GM18951 (cell line): ENCODE measurements around the gene ADARB1.

Source experiments
- POLR2A ChIP-seq: IDR thresholded peaks from 4 replicates; pipeline ENCODE4 v1.6.1; 2011; ENCODE audit warnings: mild to moderate bottlenecking; ENCODE audit not compliant: insufficient read length, insufficient read depth; ENCODE audit errors: extremely low read depth
- in situ Hi-C: fragments of 300-500 bp; cut with MboI; formaldehyde crosslinking; loops from one replicate; pipeline ENCODE4 v1.12.0; 2022; ENCODE audit warnings: low sequenced_read_pairs, mixed read lengths, inconsistent platforms; ENCODE audit not compliant: unreplicated experiment

Gene ADARB1

DNA sequence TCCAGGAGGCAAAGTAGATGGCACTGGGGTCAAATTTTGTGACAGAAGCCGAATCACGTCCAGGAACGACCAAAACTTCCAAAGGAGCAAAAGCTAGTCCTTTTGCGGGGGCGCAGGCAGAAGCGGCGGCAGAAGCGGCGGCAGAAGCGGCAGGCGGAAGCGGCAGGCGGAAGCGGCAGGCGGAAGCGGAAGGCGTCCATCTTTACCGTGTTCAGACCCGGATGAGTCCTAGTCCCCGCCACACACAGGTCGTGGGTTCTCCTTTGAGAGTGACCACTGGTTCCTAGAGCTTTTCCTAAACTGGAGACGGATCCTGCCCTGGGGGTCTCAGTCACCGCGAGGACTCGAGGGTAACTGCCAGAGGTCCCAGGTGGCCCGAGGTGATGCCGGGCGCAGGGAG lies 159.7 kb downstream of the ADARB1 start:
- no peak for TF ChIP-seq POLR2A
- in situ Hi-C loops, result no loop called here

DNA sequence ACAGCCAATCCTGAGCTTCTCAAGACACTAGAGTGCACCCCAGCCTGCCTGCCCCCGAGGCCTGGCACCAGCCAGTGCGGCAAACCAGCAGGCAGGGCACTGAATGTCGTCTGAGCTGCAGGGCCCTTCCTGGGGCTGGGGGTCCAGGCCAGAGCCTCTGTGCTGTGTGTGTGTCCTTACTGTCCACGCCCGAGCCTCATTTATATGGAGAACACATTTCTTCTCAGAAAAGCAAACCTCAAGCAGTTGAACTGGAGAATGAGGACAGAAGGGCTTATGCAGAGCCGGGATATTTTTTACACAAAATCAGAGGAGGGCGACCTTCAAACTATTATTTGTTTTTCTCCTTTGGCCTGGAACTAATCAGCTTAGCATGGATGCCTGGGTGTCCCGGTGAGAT lies 160.6 kb downstream of the ADARB1 start:
- TF ChIP-seq POLR2A, result no peak
- in situ Hi-C loops, result no loop called here

DNA sequence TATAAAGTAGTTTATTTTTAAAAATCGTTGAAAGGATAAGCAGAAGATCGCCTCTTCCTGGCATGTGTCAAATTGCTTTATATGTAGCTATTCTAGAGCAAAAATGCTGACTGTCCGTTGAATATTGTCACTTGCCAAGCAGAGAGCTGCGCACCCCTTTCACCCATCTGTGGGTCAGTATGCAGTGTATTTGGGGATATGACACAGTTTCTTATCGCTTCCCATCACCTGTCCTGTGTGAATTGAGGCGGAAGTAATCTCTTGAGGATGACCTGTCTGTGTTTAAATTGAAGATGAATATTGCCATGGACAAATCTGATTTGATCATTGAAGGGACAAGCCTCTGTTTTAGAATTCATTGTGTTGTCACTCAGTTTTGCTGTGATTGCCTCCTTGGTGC lies 161.1 kb downstream of the ADARB1 start:
- TF ChIP-seq POLR2A, result no peak
- in situ Hi-C loops, result no loop called here

DNA sequence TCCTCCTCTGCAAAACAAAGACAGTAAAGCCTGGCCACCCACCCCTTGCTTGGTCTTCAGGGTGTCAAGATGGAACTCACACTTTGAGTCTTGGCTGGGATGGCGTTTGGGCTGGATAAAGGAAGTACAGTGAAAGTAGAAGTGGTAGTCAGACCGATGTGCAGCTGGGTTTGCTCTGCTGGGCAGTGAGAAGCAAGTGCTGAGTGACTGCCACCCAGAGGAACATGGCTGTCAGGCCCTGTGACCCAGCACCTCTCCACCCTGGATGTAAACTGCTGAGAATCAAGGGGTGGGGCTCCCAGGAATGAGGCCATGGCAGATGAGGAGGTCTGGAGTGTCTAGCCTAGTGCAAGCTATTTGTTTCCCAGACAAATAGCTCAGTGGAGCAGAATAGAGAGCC lies 162.1 kb downstream of the ADARB1 start:
- TF ChIP-seq POLR2A, result no peak
- in situ Hi-C loops, result no loop called here

DNA sequence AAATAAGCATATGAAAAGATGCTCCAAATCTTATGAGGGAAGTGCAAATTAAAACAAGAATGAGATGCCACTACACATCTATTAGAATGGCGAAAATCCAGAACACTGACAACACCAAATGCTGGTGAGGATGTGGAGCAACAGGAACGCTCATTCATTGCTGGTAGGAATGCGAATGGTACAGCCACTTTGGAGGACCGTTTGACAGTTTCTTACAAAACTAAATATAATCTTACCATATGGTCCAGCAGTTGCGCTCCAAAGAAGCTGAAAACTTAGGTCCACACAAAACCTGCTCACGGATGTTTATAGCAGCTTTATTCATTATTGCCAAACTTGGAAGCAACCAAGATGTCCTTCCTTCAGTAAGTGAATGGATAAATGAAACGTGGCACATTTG lies 163.0 kb downstream of the ADARB1 start:
- in situ Hi-C loops, result no loop called here
- TF ChIP-seq POLR2A, result no peak

DNA sequence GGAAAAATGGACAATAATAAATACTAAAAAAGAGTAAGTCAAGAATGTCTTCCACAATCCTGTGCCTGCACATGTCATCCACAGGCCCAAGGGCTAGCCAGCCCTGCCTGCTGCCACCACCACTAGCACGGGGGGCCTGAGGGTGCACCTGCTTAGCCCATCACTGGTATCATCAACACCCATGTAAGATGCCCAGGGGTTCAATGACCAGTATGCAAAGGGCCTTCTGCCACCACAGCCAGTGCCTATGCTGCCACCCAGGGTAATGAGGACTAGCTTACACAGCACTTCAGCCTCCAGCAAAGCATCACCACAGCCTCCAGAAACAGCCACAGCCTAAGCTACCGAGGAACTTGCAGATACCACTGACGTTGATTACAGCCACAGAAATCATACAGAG lies 167.0 kb downstream of the ADARB1 start:
- no peak for TF ChIP-seq POLR2A
- in situ Hi-C loops, result no loop called here

DNA sequence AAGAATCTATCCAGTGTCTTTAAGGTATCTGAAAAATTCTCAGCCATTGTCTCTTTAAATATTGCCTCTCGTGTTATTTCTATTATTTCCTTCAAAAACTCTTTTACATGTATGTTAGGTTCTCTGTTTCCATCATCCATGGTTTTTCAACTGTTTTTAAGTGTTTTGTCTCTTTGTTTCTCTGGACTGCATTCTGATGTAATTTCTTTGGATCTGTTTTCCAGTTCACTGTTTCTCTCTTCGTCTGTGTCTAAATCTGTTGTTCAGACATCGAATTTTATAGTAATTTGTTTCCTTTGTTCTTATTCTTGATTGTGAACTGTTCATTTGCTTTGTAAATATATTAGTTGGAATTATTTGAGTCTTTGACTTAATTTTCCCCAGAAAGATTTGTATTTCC lies 169.2 kb downstream of the ADARB1 start:
- in situ Hi-C loops, result no loop called here
- no peak for TF ChIP-seq POLR2A

DNA sequence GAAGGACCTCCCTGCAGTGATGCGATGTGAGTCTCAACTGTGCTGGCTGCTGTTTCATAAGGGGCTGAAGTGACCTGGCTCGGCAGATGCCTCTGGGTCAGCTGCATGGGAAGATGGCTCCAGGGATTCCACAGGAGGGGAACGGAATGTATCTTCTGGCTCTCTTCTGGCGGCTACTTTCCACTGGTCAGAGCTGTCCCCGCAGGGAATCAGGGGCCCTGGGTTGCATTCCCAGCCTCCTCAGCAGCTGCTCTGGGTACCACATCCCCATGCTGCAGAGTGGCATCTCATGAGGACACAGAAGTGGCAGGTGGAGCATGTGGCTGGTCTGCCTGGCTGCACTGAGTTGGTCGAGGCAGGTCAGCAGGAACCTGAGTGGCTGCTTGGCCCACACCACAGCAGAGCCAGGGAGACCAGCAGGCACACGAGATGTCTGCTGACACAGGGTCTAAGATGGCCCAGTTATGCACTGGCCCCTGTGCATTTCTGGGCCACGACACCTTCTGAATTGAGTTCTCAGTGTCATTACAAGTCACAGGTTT lies 170.5 kb downstream of the ADARB1 start:
- in situ Hi-C loops, result no loop called here
- TF ChIP-seq POLR2A, result no peak

DNA sequence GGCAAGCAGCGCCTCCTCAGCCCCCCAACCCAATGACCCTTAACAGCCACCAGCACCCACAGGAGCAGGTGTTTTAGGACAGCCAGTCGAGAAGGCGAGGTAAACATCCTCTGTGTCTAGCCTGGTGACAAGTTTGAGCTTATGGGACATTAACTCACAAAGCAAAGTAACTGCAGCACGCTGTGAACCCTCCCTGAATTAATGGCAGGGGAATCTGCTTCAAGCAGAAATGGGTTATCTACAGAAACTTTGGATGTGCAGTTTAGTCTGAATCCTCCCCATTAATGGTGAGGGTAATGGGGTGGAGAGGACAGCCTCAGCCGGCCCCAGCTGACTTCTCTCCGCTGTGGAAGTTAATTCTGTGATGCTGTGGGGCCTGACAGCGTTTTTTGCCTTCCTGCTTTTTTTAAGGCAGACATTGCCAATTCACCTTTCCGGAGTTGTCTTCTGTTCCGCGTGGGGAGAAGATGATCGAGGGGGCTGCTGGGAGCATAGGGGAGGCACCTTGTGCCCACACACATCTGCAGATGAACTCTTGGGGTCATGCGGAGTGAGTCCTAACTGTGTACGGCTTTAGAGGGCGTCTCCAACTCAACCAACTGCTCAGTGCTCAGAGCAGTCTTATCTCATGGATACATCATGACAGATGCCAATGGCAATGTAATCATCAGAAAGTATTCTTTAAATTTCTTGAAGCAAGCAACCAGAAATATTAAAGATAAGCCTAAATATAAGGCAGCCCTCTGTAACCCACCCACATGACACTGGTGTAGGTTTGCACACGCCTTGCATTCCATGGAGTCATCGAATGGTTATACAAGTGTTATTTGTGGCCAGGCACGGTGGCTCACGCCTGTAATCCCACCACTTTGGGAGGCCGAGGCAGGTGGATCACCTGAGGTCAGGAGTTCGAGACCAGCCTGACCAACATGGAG lies 172.3 kb downstream of the ADARB1 start:
- in situ Hi-C loops, result no loop called here

DNA sequence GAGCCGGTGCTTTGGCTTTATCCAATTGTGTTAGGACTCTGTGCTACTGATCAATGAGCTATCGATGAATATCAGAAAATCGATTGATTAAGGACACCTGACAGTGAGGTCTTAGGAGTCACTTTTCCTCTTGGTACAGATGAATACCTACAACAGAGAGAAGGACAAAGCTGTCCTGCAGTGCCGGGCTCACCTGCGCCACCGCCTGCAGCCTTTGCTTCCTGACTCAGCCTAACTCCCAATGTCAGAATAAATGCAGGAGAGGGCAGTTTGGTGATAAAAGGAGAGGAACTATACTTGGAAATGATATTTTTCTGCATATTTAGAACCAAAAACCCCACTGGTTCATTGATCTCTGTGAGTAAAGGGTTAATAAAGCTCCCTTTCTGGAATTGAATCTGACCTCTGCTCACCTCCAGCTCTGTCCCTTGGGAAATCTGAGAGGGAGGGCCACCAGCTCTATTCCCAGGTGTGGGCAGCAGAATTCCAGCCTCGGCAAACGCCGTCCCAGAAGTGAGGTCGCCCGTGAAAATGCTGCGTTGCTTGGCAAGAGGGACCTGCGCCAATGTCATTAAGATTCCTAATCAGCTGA lies 174.0 kb downstream of the ADARB1 start:
- in situ Hi-C loops, result no loop called here
- TF ChIP-seq POLR2A, result no peak

More for the DNA sequence above, 172.3 kb downstream of the ADARB1 start:
- no peak for TF ChIP-seq POLR2A

DNA sequence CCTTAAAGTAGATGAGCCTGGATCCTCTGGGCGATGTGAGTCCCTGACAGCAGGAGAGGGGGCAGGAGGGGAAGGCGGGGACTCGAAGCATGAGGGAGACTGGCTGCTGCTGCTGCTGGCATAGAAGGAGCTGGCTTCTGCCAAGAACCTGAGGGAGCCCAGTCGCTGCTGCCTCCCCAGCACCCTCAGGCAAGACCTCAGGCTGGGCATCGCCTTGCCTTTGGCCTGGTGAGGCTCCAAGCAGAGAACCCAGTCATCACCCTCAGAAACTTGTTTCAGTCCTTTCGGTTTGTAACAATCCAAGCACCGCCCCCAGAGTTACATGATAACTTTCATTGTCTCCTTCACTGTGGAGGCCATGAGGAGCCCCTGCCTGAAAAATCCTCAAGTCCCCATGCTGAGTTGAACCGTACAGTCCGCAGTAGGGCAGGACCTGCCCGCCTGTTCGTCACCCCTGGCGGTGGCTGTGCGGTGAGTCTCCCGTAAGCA lies 174.6 kb downstream of the ADARB1 start:
- in situ Hi-C loops, result no loop called here
- TF ChIP-seq POLR2A, result no peak

DNA sequence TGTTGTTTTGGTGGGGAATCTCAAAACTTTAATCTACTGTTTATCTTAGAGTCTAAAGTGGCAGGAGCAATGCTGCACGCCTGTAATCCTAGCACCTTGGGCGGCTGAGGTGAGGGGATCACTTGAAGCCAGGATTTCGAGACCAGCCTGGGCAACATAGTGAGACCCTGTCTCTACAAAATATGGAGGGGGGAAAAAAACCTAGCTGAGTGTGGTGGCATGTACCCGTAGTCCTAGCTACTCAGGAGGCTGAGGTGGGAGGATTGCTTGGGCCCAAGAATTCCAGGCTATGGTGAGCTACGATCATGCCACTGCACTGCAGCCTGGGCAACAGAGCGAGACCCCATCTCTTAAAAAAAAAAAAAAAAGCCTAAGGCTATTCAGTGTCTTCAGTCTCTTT lies 175.2 kb downstream of the ADARB1 start:
- no peak for TF ChIP-seq POLR2A
- in situ Hi-C loops, result no loop called here

DNA sequence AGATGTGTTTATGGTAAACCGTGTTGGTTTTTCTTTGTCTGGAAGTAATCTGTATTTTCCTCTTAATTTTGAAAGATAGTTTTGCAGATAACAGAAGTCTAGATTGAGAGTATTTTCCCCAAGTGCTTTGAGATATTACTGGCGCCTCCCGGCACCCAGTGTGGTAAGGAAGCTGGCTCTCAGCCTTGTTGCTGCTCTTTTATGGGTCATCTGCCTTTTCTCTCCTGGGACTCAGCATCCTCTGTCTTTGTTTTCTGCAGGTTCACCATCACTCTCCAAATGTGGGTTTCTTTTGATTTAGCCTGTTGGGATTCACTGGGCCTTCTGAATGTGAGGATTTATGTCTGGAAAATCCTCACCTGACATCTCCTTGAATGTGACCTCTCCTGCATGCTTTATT lies 175.9 kb downstream of the ADARB1 start:
- in situ Hi-C loops, result no loop called here
- TF ChIP-seq POLR2A, result no peak
